Measurements from ENCODE around the gene ZNF823. TPM values are rescaled to one million over a fixed set of nuclear protein-coding genes. Genes with fewer than 3 reads are reported as not detected.
"Not testable (repeated sequence)": the region's sequence is repeated elsewhere in the genome, so short reads cannot be mapped to it uniquely, and the experiment has no call there.

ZNF823 gene
- total RNA-seq, 1 donor: 4.1 TPM

- no peak overlapping the region for H3K4me3 ChIP-seq (ENCODE audit: low read depth, low read length)
- TF ChIP-seq CTCF (IDR thresholded peaks at IDR 0.05; ENCODE audit: insufficient read depth, low read length): no peak
- no peak for DNase-seq (ENCODE audit: low read depth)
Observed at GRCh38 chr19:11680689-11681302, 58.0 kb downstream of the ZNF823 start.

GRCh38 chr19:11678504-11678903 lies 60.2 kb downstream of the ZNF823 start:
- TF ChIP-seq CTCF (IDR thresholded peaks at IDR 0.05; ENCODE audit: insufficient read depth, low read length): no peak

GRCh38 chr19:11676661-11677600 lies 61.8 kb downstream of the ZNF823 start:
- H3K4me3 ChIP-seq (ENCODE audit: low read depth, low read length): not testable (repeated sequence)

More at GRCh38 chr19:11678504-11678903, 60.2 kb downstream of the ZNF823 start:
- H3K4me3 ChIP-seq (ENCODE audit: low read depth, low read length): no peak overlapping the region
- no peak for DNase-seq (ENCODE audit: low read depth)

GRCh38 chr19:11675569-11675968 lies 63.2 kb downstream of the ZNF823 start:
- DNase-seq (ENCODE audit: low read depth): no peak
- TF ChIP-seq CTCF (IDR thresholded peaks at IDR 0.05; ENCODE audit: insufficient read depth, low read length): no peak
- H3K4me3 ChIP-seq (ENCODE audit: low read depth, low read length): no peak overlapping the region

More at GRCh38 chr19:11676661-11677600, 61.8 kb downstream of the ZNF823 start:
- not testable (repeated sequence) for DNase-seq (ENCODE audit: low read depth)

GRCh38 chr19:11674067-11674492 lies 64.7 kb downstream of the ZNF823 start:
- H3K4me3 ChIP-seq (ENCODE audit: low read depth, low read length): peak overlapping the region; percentile 71
- DNase-seq (ENCODE audit: low read depth): no peak
- TF ChIP-seq CTCF (IDR thresholded peaks at IDR 0.05; ENCODE audit: insufficient read depth, low read length): peak; percentile 2

- H3K4me3 ChIP-seq (ENCODE audit: low read depth, low read length): peak overlapping the region; percentile 71
- peak; percentile 73 for DNase-seq (ENCODE audit: low read depth)
- peak; percentile 87 for TF ChIP-seq CTCF (IDR thresholded peaks at IDR 0.05; ENCODE audit: insufficient read depth, low read length)
Observed at GRCh38 chr19:11673608-11674041, 65.1 kb downstream of the ZNF823 start.

Small RNAs within 50 kb of the gene (small RNA-seq; reads per million reads assigned to genes)
- gene ZNF833P: not detected

Other genes with a start within 250 kb of the ZNF823 start
- 3.2 and 5.9 TPM in 2 replicates for gene ZNF653, start 233.1 kb downstream of the ZNF823 start, total RNA-seq (ENCODE audit: low replicate concordance)
- gene ECSIT, start 209.8 kb downstream of the ZNF823 start, total RNA-seq (ENCODE audit: low replicate concordance): 26.3 and 35.5 TPM in 2 replicates
- 2.2 and 4.2 TPM in 2 replicates for gene CNN1, start 200.1 kb downstream of the ZNF823 start, total RNA-seq (ENCODE audit: low replicate concordance)
- 17.9 and 33.5 TPM in 2 replicates for gene ELOF1, start 179.7 kb downstream of the ZNF823 start, total RNA-seq (ENCODE audit: low replicate concordance)
- 0.09 and 1.4 TPM in 2 replicates for gene ACP5, start 161.3 kb downstream of the ZNF823 start, total RNA-seq (ENCODE audit: low replicate concordance)
- gene ZNF627, start 141.5 kb downstream of the ZNF823 start, total RNA-seq (ENCODE audit: low replicate concordance): 11.7 and 17.3 TPM in 2 replicates
- gene ZNF441, start 28.1 kb upstream of the ZNF823 start, total RNA-seq (ENCODE audit: low replicate concordance): 7.3 and 10.9 TPM in 2 replicates
- 0.99 and 2.9 TPM in 2 replicates for gene ZNF491, start 59.6 kb upstream of the ZNF823 start, total RNA-seq (ENCODE audit: low replicate concordance)
- 6.6 and 12.7 TPM in 2 replicates for gene ZNF440, start 75.3 kb upstream of the ZNF823 start, total RNA-seq (ENCODE audit: low replicate concordance)
- gene ZNF439, start 109.8 kb upstream of the ZNF823 start, total RNA-seq (ENCODE audit: low replicate concordance): 0.72 and 2.8 TPM in 2 replicates
- gene ZNF69, start 148.8 kb upstream of the ZNF823 start, total RNA-seq (ENCODE audit: low replicate concordance): 1.6 and 9.0 TPM in 2 replicates
- gene ZNF700, start 186.2 kb upstream of the ZNF823 start, total RNA-seq (ENCODE audit: low replicate concordance): 7.9 and 11.4 TPM in 2 replicates
- 0.27 and 3.4 TPM in 2 replicates for gene ZNF763, start 226.1 kb upstream of the ZNF823 start, total RNA-seq (ENCODE audit: low replicate concordance)

Measured in fibroblast of the aortic adventitia (primary cell).